Limb (tissue), 2 donors: Measurements from ENCODE around the gene KCNK18.
"Not testable (repeated sequence)": the region's sequence is repeated elsewhere in the genome, so short reads cannot be mapped to it uniquely, and the experiment has no call there.

Source experiments
- DNase-seq, 2 donors: peaks; one replicate each; pipeline ENCODE4 v3.0.0-alpha.2; 2016; ENCODE audit errors: extremely low spot score in 2 of 2

The KCNK18 gene

DNA sequence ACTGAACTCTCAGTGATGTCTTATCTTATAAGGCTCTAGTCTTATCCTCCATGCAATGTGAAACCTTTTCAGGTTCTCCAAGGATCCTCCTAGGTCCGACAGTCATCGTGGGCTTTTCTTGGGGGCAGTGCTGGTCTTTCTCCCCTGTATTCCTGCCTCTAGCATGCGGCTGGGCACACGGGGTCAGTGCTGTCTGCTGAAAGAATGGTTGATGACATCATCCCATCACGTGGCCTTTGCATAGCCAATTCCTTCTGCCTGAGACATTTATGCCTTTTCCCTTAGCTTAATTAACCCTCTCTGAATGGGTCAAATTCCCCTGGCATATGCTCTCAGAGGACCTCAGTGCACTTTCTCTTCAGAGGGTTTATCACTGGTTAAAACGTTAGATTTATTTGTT lies 27.0 kb upstream of the KCNK18 start:
- no peak for DNase-seq

DNA sequence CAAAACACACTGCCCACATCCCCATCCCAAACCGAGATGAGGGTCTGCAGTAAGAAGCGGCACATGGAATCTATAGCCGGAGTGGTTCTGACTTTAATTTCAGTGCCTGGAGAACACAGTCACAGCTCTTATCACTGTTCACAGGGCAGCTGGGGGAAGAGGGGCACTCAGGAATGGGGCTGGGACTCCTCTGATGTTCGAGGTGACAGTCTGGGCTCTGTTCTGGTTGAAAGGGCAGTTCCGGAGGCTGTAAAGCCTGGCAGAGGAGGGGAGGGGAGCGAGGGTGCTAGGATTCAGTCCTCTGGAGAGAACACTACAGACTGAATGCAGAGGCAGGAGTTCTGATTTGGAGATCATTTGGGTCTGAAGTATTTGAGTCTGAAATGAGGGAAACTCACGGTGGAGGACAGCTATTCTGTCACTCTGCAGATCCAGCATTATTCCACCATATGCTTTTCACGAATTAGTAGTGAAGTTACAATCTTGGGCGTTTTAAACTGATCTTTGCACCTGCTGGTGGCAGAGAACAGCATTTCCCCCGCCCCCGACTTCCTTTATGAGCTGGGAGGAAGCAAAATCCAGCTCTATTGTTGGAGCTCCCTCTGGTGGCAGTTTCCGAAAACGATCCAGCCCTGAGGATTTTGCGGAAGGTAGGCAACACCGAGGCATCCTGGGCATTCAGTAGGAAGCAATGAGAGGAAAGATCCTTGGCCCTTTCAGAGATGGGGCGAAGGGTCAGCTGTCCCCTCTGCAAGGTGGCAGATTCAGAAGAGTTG lies 22.7 kb upstream of the KCNK18 start:
- peak; percentile 66 to 88 for DNase-seq

DNA sequence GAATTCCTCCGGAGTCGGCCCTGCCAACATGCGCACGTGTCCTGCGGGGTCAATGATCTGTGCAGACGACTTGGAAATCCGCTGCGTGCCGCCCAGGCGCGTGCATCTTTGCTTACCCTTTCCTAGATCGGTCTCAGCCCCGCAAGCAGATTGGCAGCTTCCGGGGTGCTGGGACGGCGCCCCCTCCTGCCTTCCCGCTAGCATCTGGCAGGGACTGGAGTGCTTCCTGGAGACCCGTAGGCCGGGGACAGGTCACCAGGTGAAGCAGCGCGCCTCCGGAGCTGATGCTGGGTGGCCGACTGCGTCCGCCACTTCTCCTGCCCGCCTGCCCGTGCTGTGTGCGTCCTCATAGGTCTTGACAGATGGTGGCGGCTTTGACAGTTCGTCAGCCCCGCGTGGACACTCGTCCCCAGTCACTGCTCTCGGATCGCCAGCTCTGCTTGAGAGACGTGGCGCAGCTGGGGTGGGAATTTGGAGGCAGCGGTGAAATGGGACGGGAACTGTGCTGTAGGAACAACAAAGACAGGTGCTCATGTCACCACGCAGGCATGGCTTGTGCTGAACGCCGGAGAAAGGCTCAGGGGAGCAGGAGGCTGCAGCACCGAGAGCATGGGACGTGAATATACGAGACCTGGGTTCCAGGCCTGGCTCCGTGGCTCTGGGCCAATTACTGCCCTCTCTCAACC lies 21.9 kb upstream of the KCNK18 start:
- DNase-seq, result peak in 1 of 2 donors; percentile 54

DNA sequence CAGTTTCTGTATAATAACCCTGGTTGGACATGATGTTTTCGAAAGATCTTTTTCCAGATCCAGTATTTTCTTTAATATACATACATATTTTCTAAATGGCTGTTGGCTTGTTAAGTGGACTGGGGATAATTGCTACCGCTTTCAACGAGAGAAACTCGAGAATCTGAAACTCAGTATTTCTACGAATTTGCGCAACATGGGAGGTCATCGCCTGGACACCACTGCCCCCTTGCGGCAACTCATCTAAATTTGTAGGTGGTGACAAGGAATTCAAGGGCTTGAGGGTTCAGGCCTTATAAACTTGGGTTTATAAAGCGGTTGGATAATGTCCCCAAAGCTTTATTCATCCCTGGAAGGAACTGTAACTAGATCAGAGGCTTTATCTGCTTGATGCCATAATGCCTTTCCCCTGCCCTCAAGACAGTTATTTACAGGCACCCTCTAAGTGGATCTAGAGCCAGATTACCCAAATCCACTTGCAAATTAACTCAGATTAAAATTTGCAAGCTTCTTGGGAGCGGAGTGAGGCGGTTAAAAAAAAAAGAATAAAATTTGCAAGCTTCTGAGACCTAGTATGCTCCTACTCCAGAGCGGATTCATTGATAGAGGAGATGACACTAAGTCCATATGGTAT lies 21.3 kb upstream of the KCNK18 start:
- DNase-seq, result peak; percentile 71 to 83

DNA sequence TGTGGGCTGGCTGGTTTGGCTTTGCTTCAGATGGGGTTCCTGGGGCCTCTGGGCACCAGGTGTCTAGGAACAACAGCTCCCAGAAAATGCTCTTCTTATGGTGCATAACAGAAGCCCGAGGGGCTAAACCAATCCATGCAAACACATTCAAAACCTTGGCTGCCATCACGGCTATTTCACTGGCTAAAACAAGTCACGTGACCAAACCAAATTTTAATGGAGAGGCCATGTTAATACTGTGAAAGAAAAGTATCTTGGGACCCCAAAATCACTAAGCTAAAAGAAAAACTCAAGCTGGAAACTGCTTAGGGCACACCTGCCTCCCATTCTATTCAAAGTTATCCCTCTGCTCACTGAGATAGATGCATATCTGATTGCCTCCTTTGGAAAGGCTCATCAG lies 19.1 kb upstream of the KCNK18 start:
- DNase-seq, result no peak

DNA sequence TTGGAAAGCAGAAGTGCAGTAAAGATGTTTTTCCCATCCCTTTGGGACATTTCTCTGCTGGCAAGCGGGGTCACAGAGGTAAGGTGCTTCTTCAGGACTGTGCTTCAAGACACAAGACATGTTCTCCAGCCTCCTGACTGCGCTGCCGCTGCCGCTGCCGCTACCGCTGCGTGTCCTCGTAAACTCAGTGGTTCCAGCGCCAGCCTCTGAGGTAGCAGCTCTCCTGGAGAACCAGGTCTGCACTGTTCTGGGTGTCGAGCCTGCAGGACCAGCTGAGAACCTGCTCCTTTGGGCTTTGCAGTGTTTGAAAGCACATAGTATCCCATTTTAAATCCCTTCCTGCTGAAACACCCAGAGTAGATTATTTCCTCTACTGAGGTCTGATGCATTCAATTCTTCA lies 13.0 kb upstream of the KCNK18 start:
- DNase-seq, result no peak

DNA sequence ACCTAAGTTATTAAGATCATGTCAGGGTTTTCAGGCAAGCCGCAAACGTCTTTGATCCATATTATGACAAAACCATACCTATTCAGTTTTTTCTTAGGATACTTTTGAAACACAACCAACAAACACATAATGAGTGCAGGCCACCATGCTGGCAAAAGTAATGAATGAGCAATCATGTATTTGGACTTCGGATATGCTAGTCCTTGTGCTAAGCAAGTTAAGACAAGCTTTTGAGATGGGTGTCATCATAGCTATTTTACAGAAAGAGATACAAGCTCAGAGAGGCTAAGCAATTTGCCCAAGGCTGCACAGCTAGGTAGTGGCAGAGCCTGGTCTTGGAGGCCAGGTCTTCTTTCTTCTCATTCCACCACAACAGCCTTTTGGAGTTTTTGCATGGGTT lies 12.5 kb upstream of the KCNK18 start:
- DNase-seq, result no peak

DNA sequence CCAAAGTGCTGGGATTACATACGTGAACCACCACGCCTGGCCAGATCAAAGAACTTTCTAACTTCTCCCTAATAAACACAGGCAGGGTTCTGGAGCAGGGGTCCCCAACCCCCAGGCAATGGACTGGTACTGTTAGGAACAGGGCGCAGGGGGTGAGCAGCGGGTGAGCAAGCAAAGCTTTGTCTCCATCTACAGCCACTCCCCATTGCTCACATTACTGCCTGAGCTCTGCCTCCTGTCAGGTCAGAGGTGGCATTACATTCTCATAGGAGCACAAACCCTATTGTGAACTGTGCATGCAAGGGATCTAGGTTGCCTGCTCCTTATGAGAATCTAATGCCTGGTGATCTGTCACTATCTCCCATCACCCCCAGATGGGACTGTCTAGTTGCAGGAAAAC lies 11.5 kb upstream of the KCNK18 start:
- not testable (repeated sequence) for DNase-seq

DNA sequence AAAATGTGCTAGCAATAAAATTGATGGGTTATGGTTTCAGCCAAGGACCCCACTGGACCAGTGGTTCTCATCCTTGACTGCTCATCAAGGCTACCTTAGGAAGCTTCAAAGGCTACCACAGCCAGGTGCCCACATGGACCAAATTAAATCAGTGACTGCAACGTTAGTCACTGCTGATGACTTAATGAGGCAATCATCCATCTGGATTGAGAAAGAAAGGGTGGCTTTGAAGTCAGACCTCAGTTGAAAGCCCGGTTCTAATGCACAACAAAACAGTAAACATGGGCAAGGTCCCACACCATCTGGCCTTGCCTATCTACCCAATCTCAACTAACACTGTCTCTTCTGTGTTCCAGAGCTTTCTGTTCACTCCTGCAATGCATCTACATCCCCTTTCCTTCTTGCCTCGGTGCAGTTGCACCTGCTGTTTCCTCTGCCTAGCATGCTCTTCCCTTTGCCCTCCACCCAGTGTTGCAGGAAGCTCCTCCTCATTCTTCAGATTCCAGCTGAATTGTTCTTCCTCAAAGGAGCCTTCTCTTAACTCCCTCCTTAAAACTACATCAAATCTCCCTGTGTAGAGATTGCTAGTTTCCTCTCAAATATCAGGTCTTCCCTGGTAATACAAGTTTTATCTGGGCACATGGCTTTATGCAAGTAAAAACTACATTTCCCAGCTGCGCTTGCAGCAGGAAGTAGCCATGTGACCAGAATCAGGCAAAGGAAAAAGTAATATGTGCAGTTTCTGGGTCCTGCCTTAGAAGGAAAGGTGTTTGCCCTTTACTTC lies 10.3 kb upstream of the KCNK18 start:
- no peak for DNase-seq

DNA sequence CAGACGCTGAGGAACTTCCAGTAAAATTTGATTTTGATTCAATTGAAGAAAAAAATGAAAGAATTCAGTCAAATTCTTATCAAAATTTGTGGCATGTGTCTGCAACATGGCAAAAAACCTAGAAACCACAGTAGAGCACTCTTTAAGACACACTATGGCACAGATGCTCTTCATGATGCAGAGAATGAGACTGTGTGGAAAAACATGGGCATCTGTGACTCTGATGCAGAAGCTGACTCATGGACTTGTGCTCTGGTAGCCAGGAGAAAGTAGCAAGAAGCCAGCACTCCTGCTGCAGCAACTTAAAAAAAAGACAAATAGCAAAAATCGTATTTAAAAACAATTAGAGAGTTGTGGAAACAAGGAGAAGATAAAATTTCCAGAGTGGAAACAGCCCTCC lies 8.9 kb upstream of the KCNK18 start:
- DNase-seq, result no peak

DNA sequence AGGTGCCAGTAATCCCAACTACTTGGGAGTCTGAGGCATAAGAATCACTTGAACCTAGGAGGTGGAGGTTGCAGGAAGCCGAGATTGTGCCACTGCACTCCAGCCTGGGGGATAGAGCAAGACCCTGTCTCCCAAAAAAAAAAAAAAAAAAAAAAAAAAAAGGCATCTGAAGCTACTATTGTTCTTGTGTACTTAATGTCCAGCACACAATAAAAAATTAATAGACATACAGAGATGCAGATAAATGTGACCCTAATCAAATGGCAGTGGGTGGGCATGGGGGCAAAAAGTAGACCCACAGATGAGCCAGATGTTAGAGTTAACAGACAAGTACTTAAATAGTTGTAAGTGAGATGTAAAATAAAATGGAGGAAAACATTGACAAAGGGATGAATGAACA lies 7.7 kb upstream of the KCNK18 start:
- DNase-seq, result no peak

DNA sequence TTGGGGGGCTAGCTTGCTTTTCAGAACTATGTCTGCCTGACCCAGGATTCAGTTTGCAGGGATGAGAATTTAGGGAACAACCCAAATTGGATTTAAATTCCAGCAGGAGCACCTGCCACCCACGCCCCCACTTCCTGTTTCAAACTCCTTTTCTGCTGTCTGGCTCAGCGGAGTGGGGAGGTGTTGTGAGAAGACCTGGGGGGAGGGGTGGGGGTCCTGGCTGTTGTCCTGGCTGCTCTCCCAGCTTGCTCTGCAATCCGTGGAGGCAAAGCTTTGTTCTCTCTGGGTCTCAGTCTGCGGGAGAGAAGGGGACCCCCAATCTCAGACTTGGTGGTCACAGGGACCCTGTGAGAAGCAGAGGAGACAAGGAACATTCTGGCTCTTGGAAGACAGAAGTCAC lies 799 bp downstream of the KCNK18 start:
- no peak for DNase-seq

DNA sequence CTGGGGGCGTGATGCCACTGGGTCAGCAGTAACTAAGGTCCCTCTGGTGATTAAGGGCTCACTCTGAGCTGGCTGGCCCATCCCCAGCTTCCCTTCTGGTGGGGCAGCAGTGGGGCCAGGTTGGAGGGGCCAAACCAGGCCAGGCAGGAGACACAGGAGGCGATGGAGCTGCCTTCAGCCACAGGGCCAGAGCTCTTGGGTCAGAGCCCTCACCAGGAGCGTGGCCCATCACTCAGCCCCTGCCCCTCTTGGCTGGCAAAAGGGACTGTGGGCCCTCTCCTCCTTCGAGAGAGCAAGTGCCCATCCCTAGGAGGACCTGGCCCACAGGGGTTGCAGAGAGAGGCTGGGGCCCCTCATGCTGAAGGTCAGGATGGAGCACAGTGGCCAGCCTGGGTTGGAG lies 4.5 kb downstream of the KCNK18 start:
- DNase-seq, result no peak

DNA sequence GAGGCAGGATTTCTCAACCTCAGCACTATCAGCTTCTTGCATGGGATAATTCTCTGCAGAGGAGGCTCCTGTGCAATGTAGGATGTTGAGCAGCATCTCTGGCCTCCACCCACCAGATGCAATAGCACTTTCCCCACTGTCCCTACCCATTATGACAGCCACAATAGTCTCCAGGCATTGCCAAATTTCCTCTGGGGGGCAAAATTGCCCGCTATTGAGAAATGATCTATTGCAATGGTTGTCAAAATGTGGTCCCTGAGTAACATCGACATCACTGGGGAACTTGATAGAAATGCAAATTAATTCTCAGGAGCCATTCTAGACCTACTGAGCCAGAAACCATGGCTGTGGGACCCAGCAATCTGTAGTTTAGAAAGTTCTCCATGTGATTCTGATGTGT lies 7.0 kb downstream of the KCNK18 start:
- no peak for DNase-seq

DNA sequence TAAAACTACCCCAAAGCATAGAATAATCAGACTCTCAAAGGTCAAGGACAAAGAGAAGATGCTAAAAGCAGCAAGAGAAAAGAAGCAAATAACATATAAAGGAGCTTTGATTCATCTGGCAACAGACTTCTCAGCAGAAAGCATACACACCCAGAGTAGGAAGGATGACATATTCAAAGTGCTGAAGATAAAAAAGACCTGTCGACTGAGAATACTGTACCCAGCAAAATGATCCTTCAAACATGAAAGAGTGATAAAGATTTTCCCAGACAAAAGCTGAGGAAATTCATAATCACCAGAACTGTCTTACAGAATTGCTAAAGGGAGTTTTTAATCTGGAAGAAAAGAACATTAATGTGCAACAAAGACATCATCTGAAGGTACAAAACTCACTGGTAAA lies 14.9 kb downstream of the KCNK18 start:
- no peak for DNase-seq

DNA sequence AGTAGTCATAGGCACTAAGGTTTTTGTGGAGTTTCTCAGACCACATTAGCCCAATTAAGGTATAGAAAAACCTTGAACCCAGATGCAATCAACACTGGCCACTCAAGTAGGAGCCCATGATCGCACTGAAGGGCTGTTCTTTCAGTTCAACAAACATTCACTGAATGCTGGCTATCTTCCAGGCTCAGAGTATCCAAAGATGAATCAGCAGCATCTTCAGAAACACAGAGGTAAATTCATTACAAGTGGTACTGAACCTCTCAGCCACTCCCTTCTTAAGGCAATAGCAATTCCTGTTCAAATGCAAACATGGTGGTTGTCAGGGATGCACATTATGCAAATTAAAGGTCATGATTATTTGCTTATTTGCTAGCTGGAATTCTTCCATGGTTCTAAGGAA lies 17.1 kb downstream of the KCNK18 start:
- no peak for DNase-seq

DNA sequence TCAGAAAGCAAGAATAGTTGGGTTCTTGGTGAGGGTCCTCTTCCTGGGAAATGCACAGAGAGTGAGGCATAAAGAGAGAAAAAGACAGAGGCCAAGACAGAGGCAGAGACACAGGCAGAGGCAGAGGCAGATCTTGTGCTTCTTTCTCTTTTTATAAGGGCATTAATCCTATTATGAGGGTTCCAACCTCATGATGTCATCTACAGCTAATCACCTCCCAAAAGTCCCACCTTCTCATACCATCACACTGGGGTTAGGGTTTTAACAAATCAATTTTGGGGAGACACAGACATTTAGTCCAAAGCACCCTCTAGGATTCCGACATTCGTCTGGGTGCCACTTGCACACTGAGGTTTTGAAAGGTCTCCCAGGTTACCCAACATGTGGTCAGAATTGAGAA lies 17.8 kb downstream of the KCNK18 start:
- DNase-seq, result no peak

DNA sequence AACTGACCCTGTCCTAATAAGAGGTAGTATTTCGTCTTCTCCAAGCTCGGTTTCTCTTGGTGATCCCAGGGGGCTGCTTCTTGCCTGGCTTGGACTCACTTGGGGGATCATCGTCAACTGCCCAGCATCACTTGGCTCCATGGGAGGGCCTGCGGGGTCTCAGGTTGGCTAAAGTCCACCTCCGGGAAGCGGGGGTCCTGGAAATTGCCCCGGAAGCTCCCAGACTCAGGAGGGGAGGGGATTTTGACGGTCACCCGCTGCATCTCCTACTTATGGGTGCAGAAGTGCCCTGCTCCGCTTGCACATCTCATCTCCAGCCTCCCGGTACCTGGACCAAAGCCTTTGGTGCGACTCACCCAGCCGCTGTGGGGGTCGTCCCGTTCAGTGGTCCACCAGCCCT lies 18.7 kb downstream of the KCNK18 start:
- DNase-seq, result no peak

DNA sequence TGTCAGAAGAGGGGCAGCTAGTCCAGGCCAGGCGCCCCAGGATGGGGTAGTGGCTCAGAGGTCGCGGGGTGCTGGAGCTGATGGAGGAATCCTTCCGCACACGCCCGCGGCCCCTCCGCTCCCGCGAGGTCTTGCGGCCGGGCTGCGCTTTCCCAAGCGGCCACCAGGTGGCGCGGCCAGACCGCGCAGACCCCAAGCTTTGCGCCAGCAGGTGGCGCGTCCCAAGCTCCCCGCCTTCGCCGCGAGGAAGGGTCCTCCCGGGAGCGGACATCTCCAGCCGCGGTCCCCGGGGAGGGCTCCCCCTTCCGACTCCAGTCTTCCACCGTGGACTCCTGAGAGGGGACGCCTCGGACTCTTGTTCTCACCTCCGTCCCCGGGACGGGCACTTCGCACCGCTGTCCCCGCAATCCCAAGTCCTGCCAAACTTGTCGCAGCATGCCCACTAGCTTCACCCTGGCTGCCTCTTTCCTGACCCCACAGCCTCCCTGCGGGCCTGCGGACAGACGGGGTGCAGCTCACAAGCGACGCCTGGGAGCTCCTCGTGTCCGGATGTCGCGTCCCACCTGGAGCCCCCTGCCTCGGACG lies 19.4 kb downstream of the KCNK18 start:
- peak; percentile 62 to 87 for DNase-seq

DNA sequence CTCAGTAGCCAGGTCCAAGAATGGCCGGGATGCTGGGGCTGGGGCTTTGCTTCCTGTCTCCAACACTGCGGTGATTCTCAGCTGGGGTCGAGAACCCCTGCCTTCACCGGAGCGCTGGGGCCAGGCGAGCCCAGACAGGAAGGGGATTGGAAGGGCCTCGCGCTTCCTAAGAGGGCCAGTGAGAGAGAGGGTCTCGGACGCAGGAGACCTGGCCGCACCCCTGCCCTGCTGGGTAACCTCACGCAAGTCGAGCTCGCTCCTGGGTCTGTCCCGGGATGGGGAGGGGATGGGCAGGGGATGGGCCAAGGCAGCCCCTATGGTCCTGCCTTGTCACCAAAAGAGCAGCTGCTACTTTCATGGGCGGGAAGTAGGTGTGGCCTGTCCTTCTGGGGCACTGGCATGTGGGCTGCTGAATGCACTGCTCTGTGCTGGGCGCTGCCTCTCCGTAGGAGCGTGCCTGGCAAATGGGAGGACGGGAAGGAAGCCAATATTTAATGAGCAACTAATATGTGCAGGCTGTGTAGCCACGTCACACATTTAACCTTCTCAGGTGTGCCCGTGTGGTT lies 20.0 kb downstream of the KCNK18 start:
- no peak for DNase-seq

DNA sequence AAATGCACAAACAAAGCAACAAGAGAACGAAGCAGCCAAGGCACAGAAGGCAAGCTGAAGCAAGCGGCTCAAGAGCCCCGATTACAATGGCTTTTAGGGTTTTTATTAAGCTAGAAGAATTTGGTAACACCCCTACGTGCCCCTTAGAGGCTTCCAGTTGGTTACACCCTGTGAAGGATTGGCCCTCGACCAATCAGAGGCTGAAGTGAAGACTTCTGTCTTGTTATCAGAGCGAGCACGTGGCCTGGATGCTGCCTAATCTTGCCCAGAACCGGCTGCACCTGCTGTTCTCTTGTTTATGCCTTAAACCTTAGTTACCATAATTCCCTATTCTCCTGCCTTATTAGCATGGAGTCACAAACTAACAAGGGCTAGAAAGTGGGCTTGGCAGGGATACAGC lies 21.4 kb downstream of the KCNK18 start:
- DNase-seq, result no peak
